Fibroblast of pulmonary artery (primary cell): ENCODE results near the gene AGER.

ENCODE experiments used
- DNase-seq: peaks from one replicate; pipeline ENCODE4 v3.0.0-alpha.2; 2010; ENCODE audit warnings: low read depth
- H3K4me3 ChIP-seq: replicated peaks from 2 replicates; pipeline ENCODE4 v1.5.1; 2011; ENCODE audit warnings: low read depth, mild to moderate bottlenecking, control low read depth, low read length, moderate library complexity
- TF ChIP-seq, protein P1 (sequence below): IDR thresholded peaks from 2 replicates; pipeline ENCODE4 v1.5.1; 2011; ENCODE audit warnings: mild to moderate bottlenecking, control low read depth, low read length, inconsistent platforms; ENCODE audit errors: missing control alignments

Gene AGER

DNA sequence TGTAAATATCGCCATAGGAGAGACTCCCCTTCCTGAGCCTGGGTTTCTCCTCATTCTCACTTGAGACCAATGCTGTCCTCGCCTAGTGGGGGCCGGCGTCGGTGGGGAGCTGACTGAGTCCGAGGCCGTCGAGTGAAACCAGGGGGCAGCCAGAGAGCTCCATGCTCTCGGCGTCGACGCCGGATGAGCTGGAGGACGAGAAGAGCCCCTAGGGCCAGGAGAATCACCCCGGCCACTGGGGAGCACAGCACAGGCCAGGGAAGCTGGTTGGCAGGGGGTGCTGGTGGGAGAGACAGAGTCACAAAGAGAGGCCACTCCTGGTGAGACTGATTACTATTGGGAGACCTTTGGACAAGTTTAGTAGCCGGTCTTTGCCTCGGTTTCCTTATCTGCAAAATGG is 14.8 kb upstream of the AGER start:
- H3K4me3 ChIP-seq, result no peak overlapping the region
- TF ChIP-seq, protein P1, sequence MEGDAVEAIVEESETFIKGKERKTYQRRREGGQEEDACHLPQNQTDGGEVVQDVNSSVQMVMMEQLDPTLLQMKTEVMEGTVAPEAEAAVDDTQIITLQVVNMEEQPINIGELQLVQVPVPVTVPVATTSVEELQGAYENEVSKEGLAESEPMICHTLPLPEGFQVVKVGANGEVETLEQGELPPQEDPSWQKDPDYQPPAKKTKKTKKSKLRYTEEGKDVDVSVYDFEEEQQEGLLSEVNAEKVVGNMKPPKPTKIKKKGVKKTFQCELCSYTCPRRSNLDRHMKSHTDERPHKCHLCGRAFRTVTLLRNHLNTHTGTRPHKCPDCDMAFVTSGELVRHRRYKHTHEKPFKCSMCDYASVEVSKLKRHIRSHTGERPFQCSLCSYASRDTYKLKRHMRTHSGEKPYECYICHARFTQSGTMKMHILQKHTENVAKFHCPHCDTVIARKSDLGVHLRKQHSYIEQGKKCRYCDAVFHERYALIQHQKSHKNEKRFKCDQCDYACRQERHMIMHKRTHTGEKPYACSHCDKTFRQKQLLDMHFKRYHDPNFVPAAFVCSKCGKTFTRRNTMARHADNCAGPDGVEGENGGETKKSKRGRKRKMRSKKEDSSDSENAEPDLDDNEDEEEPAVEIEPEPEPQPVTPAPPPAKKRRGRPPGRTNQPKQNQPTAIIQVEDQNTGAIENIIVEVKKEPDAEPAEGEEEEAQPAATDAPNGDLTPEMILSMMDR, result no peak
- no peak for DNase-seq

DNA sequence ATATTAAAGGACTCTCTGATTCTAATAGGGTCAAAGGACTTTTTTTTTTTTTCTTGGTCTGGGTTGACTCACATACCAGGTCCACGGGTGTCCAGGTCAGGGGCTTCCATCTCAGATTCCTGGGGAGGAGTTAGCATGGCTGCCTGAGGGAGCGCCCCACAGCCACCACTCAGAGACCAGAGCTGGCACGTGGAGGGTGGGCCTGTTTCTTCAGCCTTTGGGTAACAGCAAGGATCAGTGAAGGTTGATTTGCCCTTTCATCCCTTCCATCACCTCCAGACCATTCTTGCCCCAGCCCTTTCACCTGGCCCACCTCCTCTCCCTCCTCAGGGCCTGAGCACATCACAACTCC is 14.3 kb upstream of the AGER start:
- TF ChIP-seq, protein P1, result no peak
- no peak for DNase-seq
- H3K4me3 ChIP-seq, result no peak overlapping the region

DNA sequence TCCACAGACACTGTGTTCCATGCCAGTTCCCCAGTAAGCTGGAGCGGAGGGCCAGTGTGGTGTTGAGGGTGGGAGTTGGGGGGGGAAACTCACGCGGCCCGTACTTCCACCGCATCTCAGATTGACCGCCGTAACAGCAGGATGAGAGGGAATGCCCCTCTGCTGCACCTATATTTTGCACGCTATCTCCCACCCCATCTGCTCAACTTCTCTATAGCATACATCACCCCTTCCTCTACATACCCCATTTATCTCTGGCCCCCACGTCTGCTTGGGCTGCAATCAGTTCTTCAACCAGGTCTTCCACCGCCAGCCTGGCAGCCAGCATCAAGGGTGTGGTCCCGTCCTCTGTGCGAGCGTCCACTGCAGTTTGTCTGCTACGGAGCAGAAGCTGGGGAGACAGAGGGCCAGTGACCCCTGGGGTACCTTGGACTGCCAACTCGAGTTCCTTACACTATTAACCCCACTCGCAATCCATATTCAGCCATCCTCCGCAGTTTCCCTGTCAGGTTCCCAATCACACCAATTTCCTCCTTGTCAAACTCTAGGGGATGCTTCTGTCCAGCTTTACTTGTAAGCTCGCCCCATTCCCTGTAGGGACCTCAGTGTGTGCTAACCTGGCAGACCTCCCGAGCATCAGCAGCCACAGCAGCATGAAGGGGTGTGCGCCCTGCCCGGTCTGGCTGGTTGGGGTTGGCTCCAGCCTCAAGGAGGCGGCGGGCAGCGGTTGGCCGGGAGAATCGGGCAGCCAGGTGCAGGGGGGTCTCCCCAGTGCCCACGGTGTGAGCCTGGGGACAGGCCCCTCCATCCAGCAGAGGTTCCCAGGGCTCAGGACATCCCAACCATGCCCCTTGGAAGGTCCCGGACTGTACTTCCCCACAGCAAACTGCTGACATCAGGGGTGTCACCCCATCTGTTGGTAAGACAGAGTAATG is 12.9 kb upstream of the AGER start:
- peak overlapping the region; percentile 72 for H3K4me3 ChIP-seq
- TF ChIP-seq, protein P1, result no peak
- peak; percentile 38 for DNase-seq

DNA sequence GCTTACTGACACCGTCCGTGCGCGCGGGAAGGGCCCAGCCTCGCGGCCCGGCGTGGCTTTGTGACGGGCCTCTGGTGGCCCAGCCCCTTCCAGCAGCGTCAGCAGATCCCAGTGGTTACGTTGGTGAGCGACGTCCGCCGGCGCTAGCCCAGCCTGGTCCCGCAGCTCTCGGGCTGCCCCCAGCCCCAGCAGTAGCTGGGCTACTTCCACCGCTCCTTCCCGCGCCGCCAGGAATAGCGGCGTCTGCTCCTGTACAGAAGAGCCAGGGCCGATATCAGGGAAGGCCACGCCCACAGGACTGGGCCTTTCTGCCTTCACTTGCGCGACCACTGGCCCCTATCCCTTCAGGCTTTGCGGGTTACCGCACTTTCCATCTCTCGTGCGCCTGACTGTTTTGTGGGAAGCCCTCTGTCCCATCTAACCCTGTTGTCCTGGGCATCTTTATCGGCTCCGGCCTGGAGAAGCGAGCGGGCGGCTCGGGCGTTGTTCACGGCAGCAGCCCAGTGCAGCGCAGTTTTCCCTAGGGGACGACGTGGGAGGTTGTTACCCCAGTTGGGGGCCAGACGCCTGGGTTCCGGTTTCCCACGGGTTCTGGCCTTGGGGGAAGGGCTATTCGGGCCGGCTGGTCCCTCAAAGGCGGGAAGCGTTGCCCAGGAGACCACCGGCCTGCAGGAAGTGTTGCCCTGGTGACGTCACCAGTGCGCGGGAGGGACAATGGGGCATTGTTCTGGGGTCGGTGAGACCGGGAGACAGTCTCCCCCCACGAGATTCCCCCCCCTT is 12.0 kb upstream of the AGER start:
- DNase-seq, result peak; percentile 99
- TF ChIP-seq, protein P1, result no peak
- H3K4me3 ChIP-seq, result peak overlapping the region; percentile 72

DNA sequence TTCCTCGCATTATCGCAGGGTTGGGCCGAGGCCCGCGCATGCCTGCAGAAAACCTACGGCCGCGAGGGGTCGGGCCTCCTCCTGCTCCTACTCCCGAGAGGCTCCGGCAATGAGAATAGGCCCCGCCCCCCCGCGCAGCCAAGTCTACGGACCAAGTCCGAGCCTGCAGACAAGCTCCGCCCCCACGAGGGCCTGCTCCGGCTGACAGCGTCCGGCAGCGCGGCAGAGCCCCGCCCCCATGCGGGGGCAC is 11.5 kb upstream of the AGER start:
- TF ChIP-seq, protein P1, result peak; percentile 34
- DNase-seq, result peak; percentile 100
- peak overlapping the region; percentile 72 for H3K4me3 ChIP-seq

DNA sequence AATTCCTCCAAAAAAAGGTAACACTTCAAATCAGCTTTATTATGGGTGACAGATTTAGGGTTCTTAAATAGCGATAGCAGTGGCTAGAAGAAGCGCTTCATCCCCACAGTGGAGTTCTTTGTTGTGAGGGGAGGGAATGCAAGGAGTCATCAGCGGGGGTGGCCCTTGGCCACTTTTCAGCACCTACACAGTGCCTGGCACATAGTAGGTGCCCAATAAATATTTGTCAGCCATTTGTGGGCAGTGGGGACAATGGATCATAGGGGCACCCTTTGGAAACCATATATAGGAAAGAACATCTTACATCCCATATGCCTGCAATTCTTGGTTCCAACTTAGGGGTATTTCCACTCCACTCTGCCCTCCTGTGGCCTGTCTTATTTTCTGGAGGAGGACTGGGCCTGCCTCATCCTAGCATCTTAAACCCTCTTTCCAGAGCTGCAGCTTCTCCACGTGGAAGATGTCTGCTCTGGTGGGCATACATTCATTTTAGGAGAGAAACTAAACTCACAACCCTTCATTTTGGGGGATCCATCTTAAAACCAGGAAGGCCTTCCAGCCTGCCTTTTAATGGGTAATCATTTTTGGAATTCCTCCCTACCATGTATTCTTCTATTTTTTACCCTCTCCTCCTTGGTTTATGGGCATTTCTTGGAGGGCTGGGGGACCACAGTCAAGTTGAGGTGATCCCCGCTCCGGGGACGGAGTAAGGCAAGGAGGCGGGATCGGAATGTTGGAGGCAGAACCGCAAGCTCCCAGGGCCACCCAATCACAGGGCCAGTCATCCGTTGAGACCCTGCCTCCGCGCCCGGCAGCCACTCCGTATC is 11.0 kb upstream of the AGER start:
- TF ChIP-seq, protein P1, result peak; percentile 67
- peak; percentile 77 for DNase-seq
- peak overlapping the region; percentile 61 for H3K4me3 ChIP-seq
